NCI-H69 (cell line): ENCODE data around the gene CHAC1.

Experiments used
- DNase-seq: peaks from one replicate; lab custom pipeline; 2025; lab: John Stamatoyannopoulos, UW

Gene CHAC1

DNA sequence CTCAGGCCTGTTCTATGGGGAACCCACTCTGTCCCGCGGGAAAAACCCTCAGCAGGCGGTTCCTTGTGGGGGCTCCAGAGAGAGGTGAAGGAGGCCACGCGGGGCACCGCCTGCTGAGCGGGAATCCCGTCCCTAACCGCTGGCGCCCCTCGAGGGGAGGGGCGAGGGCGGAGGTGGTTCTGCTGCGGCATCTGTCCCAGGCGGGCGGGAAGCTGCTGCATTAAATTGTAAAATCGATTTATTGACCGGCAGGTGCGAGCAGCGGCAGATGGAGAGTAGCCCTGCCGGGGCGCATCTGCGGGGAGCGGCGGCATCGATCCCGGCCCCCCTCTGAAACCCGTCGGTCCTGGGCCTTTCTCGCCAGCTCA, 27.8 kb upstream of the CHAC1 start:
- DNase-seq = no peak

- peak; percentile 44 for DNase-seq
Measured at GRCh38 chr15:40925863-40926658, 27.2 kb upstream of the CHAC1 start.

- DNase-seq = no peak
Measured at GRCh38 chr15:40926659-40927494, 26.4 kb upstream of the CHAC1 start.

GRCh38 chr15:40927495-40927872, 25.8 kb upstream of the CHAC1 start:
- peak; percentile 88 for DNase-seq

DNA sequence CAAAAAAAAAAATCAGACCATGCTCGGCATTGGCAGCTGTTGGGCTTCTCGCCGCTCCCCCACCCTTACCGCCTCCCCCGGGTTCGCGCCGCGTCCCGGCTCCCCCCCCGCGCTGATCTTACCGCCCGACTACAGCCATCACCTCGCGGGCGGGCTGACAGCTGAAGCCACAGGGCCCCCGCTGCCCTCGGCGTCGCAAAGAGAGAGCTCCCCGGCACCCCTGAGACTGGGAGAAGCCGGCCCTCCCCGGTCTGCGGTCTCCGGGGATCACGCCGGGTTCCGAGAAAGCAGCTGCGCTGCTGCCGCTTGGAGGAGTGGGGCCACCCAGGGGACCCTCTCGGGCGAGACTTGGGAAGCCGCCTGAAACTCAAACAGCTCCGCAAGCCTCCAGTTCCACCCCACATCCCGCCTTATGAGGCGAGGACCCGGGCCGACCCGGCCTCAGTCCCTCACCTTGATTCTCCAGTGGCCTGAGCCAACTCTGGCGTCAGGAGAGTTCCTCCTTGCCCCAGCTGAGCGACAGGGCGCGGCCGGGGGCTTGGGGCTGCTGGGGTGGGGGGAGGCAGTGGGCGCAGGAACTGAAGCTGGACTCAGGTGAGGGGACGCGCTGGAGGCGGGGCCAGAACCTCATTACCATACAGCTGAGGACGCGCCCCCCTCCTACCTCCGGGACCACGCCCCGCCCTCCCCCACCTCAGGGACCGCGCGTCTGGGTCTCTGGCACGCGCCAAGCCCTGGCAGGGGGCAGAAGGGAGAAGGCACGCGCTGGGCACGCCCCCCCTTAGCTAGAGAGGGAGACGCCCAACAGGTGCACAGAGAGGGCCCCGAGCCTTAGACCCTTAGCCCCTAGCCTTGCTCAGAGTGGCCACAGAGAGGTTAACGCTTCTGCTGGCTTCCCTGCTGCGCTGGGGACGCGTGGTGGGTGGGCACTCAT, 25.1 kb upstream of the CHAC1 start:
- peak; percentile 97 for DNase-seq

- peak; percentile 98 for DNase-seq
Measured at GRCh38 chr15:40928821-40929659, 24.2 kb upstream of the CHAC1 start, which contains the start of gene DLL4. Gene DLL4, plus strand, starts transcription at chr15:40929340. Its CDS starts 329 bp downstream, at chr15:40929669.

GRCh38 chr15:40929660-40930429, 23.4 kb upstream of the CHAC1 start:
- DNase-seq = peak; percentile 82

DNA sequence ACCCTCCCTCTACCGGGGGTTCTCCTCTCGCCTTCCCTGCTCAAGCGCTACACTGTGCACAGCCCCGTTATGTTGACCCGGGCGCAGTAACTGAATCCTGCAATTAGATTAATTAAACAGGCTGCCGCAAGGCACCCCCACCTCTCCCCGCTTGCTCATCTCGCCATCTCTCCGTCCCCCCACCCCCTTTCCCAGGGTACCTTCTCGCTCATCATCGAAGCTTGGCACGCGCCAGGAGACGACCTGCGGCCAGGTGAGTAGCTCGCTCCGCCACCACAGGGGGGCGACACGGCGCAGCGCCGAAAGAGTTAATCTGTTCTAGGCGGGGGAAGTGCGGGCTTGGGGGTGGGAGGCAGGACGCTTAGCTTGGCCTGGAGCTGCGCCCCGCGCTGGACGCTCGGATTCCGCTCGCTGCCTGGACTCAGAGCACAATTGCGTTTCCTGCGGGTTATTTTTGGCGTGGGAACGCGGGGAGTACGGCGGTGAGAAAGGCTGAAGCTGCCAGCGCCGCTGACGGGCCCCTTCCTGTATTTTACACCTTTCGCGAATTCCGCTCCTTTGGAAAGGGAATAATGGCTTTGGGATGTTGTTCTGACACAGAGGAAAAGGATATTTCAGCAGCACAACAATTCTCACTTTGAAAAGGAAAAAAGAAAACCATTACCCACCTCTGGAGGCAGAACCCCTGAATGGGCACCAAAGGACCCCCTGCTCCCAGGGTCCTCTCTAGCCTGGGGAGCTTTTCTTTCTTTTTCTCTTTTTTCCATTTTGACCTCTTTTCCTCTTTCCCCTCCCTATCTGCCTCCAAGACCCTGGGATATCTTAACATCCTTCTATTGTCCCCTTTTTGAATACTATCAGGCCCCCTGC, 22.6 kb upstream of the CHAC1 start:
- peak; percentile 87 for DNase-seq

DNA sequence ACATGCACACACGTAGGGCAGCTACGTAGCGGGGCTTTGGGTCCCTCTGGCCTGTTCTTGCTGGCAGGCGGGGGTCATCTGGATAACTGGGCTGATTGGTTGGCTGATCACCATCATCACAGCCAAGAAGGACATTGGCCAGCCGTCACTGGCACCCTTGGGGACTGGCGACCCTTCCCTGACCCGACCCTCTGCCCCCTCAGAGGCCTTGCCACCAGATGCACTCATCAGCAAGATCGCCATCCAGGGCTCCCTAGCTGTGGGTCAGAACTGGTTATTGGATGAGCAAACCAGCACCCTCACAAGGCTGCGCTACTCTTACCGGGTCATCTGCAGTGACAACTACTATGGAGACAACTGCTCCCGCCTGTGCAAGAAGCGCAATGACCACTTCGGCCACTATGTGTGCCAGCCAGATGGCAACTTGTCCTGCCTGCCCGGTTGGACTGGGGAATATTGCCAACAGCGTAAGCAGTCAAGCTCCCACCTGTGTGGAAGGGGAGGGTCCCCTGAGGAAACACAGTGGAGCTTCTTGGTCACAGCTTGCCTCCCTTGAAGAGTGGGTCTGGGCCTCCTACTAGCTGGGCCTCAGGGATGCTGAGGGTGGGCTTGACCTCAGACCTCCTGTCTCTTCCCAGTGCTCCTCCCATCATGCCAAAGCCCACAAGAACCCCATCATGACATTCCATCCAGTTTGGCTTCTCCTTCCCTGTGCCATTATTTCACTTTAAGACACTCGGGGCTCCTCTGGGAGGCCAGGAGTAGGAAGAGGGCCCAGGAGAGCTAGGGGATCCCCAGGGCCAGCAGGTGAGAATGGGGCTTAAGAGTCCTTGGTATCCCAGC, 21.8 kb upstream of the CHAC1 start:
- DNase-seq = peak; percentile 52

GRCh38 chr15:40932156-40932555, 21.1 kb upstream of the CHAC1 start:
- DNase-seq = peak; percentile 83

- peak; percentile 89 for DNase-seq
Measured at GRCh38 chr15:40932649-40933516, 20.4 kb upstream of the CHAC1 start.

GRCh38 chr15:40933517-40933902, 19.8 kb upstream of the CHAC1 start:
- DNase-seq = no peak

DNA sequence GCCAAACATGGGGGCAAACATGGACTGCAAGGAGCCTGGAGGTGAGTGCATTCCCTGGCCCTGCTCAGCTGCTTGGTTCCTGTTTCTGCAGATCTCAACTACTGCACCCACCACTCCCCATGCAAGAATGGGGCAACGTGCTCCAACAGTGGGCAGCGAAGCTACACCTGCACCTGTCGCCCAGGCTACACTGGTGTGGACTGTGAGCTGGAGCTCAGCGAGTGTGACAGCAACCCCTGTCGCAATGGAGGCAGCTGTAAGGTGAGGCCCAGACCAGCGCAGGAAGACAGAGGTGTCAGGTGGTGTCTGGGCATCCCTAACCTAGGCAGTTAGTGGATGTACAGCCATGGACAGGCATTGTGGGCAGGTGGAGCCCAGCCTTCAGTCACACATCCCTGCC, 18.8 kb upstream of the CHAC1 start:
- no peak for DNase-seq

DNA sequence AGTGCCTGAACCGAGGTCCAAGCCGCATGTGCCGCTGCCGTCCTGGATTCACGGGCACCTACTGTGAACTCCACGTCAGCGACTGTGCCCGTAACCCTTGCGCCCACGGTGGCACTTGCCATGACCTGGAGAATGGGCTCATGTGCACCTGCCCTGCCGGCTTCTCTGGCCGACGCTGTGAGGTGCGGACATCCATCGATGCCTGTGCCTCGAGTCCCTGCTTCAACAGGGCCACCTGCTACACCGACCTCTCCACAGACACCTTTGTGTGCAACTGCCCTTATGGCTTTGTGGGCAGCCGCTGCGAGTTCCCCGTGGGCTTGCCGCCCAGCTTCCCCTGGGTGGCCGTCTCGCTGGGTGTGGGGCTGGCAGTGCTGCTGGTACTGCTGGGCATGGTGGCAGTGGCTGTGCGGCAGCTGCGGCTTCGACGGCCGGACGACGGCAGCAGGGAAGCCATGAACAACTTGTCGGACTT, 17.0 kb upstream of the CHAC1 start:
- no peak for DNase-seq

GRCh38 chr15:40936709-40937666, 16.3 kb upstream of the CHAC1 start:
- peak; percentile 47 for DNase-seq
